B cell (primary cell): ENCODE measurements around the gene CASP5.

Source experiments
- CTCF ChIP-seq: fragments of 200-600 bp; IDR thresholded peaks from one replicate; pipeline ENCODE4 v1.8.0; 2022; ENCODE audit warnings: antibody characterized with exemption, mild to moderate bottlenecking
- EZH2 ChIP-seq: IDR thresholded peaks from 2 replicates; pipeline ENCODE4 v1.6.1; 2012; ENCODE audit warnings: borderline replicate concordance, low read depth, mild to moderate bottlenecking, moderate library complexity, low read length; ENCODE audit not compliant: insufficient read depth, poor library complexity, severe bottlenecking

GRCh38 chr11:105034813-105035620, 12.0 kb upstream of the CASP5 start, which contains the start of gene CASP1:
- TF ChIP-seq CTCF: no peak
- no peak for TF ChIP-seq EZH2
